Kidney epithelial cell (primary cell): Measurements from ENCODE around the gene HSPA8. TPM values are rescaled to one million over a fixed set of nuclear protein-coding genes. Genes with fewer than 3 reads are reported as not detected.
"Not testable (repeated sequence)": the region's sequence is repeated elsewhere in the genome, so short reads cannot be mapped to it uniquely, and the experiment has no call there.

Experiments
- DNase-seq: peaks from one replicate; pipeline ENCODE4 v3.0.0-alpha.2; 2010; ENCODE audit warnings: low read depth
- H3K27me3 ChIP-seq: 2 replicates; pipeline ENCODE4 v1.6.0; 2011; ENCODE audit warnings: low read length; ENCODE audit not compliant: control insufficient read depth, insufficient read depth
- H3K36me3 ChIP-seq: 2 replicates; pipeline ENCODE4 v1.5.1; 2011; ENCODE audit warnings: low read length; ENCODE audit not compliant: control insufficient read depth, insufficient read depth
- H3K4me3 ChIP-seq: 2 replicates; pipeline ENCODE4 v1.5.1; 2011; ENCODE audit warnings: low read depth, mild to moderate bottlenecking, control low read depth, low read length
- CTCF ChIP-seq: IDR thresholded peaks from 2 replicates; pipeline ENCODE4 v1.5.1; 2011; ENCODE audit warnings: mild to moderate bottlenecking, moderate library complexity, low read length, control low read depth, inconsistent platforms; ENCODE audit not compliant: insufficient read depth, poor library complexity, severe bottlenecking
- total RNA-seq: library from RNA; depleted of rRNA; stranded (reverse); fragments of >200 nt; gene quantifications from 2 replicates; pipeline ENCODE4 v1.2.3, GENCODE V29; 2015

Gene HSPA8
- total RNA-seq, 1 donor from 2014 or later, result 1,738 TPM

- no peaks in the 10 kb centered on the region for H3K27me3 ChIP-seq
- DNase-seq, result no peak
- TF ChIP-seq CTCF, result peak; percentile 65
Measured at GRCh38 chr11:123103326-123103980, 41.5 kb upstream of the HSPA8 start.

GRCh38 chr11:123100379-123101085 is 38.6 kb upstream of the HSPA8 start:
- no peaks in the 10 kb centered on the region for H3K27me3 ChIP-seq
- DNase-seq, result no peak
- no peak overlapping the region for H3K4me3 ChIP-seq
- no peaks in the 10 kb centered on the region for H3K36me3 ChIP-seq
- no peak for TF ChIP-seq CTCF

More at GRCh38 chr11:123103326-123103980, 41.5 kb upstream of the HSPA8 start:
- no peak overlapping the region for H3K4me3 ChIP-seq
- no peaks in the 10 kb centered on the region for H3K36me3 ChIP-seq

GRCh38 chr11:123098990-123099389 is 37.1 kb upstream of the HSPA8 start:
- no peak for TF ChIP-seq CTCF
- H3K27me3 ChIP-seq, result no peaks in the 10 kb centered on the region
- DNase-seq, result no peak
- no peak overlapping the region for H3K4me3 ChIP-seq
- no peaks in the 10 kb centered on the region for H3K36me3 ChIP-seq

- Histone ChIP-seq H3K4me3 (no peak overlapping the region), H3K27me3 (no peaks in the 10 kb centered on the region), H3K36me3 (no peaks in the 10 kb centered on the region)
- no peak for DNase-seq
- TF ChIP-seq CTCF, result no peak
Measured at GRCh38 chr11:123093739-123094138, 31.8 kb upstream of the HSPA8 start.

- no peak for DNase-seq
Measured at GRCh38 chr11:123091506-123091905, 29.6 kb upstream of the HSPA8 start.

GRCh38 chr11:123090168-123090567 is 28.2 kb upstream of the HSPA8 start:
- not testable (repeated sequence) for H3K4me3 ChIP-seq

More at GRCh38 chr11:123091506-123091905, 29.6 kb upstream of the HSPA8 start:
- TF ChIP-seq CTCF, result no peak
- H3K4me3 ChIP-seq, result no peak overlapping the region
- no peaks in the 10 kb centered on the region for H3K27me3 ChIP-seq
- H3K36me3 ChIP-seq, result no peaks in the 10 kb centered on the region

GRCh38 chr11:123088896-123089295 is 27.0 kb upstream of the HSPA8 start:
- not testable (repeated sequence) for DNase-seq, H3K4me3 ChIP-seq, H3K27me3 ChIP-seq, H3K36me3 ChIP-seq

More at GRCh38 chr11:123090168-123090567, 28.2 kb upstream of the HSPA8 start:
- not testable (repeated sequence) for H3K27me3 ChIP-seq, H3K36me3 ChIP-seq, DNase-seq

GRCh38 chr11:123087657-123088056 is 25.7 kb upstream of the HSPA8 start:
- H3K36me3 ChIP-seq, H3K27me3 ChIP-seq, DNase-seq, H3K4me3 ChIP-seq: not testable (repeated sequence)
